B cell (primary cell): ENCODE measurements around the gene QSOX2.
A peak's percentile ranks its signal among the peaks of the same experiment; 100 is the strongest.

Experiments used
- EZH2 ChIP-seq: IDR thresholded peaks from 2 replicates; pipeline ENCODE4 v1.6.1; 2012; ENCODE audit warnings: borderline replicate concordance, low read depth, mild to moderate bottlenecking, moderate library complexity, low read length; ENCODE audit not compliant: insufficient read depth, poor library complexity, severe bottlenecking
- TF ChIP-seq, protein P1 (sequence below): fragments of 200-600 bp; IDR thresholded peaks from one replicate; pipeline ENCODE4 v1.8.0; 2022; ENCODE audit warnings: antibody characterized with exemption, mild to moderate bottlenecking

DNA sequence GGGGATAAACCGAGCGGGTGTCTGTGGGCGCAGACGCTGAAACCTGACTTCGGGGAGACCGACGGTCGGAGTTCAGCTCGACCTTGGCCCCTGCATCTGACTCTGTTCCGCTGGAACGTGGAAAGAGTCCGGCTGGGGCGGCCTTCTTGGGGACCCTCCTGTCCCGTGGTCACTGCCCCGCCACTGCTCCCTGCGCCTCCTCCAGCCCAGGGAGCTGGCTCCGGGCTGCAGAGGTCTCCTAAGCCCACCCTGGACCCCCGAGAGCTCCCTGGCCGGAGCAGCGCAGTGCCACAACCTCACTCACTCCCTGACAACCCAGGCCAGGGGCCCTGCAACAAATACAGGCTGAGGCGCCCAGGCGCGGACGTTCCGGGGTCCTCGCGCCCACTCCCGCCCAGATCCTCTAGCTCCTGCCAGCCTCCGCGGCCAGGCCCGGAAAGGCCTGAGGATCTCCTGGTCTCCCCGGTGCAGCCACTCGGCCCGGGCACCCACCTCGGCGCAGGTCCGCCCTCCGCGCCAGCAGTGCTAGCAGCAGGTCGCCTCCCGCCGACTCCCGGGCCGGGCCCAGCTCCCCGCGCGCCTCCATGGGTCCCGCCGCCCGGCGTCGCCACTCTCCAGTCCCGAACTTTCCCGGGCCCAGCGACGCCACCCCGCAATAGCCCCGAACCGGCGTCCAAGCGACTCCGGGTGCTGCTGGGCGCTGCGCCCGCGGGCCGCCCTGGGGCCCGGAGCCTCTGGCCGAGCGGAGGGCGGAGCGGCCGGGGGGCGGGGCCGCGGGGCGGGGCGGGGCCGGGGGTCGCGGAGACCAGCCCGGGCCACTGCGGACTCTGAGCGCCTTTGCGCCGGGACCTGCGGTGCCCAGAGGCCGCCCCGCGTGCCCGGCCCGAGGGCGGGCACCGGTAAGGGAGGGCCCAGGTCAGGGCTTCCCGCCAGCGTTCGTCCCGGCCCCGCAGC lies 42.9 kb downstream of the QSOX2 start:
- TF ChIP-seq, protein P1, sequence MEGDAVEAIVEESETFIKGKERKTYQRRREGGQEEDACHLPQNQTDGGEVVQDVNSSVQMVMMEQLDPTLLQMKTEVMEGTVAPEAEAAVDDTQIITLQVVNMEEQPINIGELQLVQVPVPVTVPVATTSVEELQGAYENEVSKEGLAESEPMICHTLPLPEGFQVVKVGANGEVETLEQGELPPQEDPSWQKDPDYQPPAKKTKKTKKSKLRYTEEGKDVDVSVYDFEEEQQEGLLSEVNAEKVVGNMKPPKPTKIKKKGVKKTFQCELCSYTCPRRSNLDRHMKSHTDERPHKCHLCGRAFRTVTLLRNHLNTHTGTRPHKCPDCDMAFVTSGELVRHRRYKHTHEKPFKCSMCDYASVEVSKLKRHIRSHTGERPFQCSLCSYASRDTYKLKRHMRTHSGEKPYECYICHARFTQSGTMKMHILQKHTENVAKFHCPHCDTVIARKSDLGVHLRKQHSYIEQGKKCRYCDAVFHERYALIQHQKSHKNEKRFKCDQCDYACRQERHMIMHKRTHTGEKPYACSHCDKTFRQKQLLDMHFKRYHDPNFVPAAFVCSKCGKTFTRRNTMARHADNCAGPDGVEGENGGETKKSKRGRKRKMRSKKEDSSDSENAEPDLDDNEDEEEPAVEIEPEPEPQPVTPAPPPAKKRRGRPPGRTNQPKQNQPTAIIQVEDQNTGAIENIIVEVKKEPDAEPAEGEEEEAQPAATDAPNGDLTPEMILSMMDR, result no peak
- peak; percentile 72 for TF ChIP-seq EZH2
